Retinal pigment epithelial cell (primary cell): ENCODE data around the gene SEL1L2.

ENCODE experiments used
- DNase-seq: peaks from one replicate; pipeline ENCODE4 v3.0.0-alpha.2; 2010; ENCODE audit warnings: low read depth
- H3K4me3 ChIP-seq: 2 replicates; pipeline ENCODE4 v1.5.1; 2011; ENCODE audit warnings: mild to moderate bottlenecking, low read length, control low read depth, moderate library complexity
- TF ChIP-seq, protein P1 (sequence below): conservative IDR thresholded peaks from 2 replicates; pipeline ENCODE4 v1.5.1; 2011; ENCODE audit warnings: low read depth, low read length, control low read depth, inconsistent platforms

The SEL1L2 gene

DNA sequence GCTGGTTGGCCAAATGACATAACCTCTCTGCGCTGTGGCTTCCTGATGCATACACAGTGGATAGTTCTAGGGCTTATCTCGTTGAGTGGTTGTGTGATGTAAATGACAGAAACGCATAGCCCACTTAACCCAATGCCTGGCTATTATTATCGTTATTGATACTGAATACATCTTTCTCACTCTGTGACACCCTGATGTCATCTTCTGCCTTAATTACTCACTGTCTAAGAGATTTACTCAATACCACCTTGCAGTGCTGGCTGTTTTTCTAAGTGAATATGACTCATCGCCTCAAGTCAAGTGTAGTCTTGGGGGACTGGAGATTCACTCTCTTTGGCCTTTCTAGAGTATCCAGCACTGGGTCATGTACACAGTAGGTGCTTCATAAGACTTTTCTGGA, 132.0 kb downstream of the SEL1L2 start:
- no peak for DNase-seq
- H3K4me3 ChIP-seq = no peak overlapping the region
- TF ChIP-seq, protein P1, sequence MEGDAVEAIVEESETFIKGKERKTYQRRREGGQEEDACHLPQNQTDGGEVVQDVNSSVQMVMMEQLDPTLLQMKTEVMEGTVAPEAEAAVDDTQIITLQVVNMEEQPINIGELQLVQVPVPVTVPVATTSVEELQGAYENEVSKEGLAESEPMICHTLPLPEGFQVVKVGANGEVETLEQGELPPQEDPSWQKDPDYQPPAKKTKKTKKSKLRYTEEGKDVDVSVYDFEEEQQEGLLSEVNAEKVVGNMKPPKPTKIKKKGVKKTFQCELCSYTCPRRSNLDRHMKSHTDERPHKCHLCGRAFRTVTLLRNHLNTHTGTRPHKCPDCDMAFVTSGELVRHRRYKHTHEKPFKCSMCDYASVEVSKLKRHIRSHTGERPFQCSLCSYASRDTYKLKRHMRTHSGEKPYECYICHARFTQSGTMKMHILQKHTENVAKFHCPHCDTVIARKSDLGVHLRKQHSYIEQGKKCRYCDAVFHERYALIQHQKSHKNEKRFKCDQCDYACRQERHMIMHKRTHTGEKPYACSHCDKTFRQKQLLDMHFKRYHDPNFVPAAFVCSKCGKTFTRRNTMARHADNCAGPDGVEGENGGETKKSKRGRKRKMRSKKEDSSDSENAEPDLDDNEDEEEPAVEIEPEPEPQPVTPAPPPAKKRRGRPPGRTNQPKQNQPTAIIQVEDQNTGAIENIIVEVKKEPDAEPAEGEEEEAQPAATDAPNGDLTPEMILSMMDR = no peak

DNA sequence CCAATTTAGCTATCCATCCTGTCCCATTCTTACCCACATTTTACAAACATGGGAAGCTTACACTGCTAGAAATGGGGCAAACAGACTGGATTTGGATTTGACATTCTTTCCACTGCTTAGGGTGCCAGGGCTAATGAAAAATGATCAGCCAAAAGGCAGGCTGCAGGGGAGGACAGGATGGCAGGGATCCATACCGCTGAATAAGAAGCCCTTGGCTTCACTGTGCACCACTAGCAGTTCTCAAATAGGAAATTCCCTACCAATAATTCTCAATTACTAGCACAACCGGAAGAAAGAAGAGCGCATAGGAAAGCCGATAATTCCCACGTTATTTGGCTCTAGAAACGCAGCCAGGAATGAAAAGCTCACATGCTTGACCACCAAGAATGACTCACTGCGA, 132.5 kb downstream of the SEL1L2 start:
- no peak for DNase-seq
- H3K4me3 ChIP-seq = no peak overlapping the region
- TF ChIP-seq, protein P1 = no peak

DNA sequence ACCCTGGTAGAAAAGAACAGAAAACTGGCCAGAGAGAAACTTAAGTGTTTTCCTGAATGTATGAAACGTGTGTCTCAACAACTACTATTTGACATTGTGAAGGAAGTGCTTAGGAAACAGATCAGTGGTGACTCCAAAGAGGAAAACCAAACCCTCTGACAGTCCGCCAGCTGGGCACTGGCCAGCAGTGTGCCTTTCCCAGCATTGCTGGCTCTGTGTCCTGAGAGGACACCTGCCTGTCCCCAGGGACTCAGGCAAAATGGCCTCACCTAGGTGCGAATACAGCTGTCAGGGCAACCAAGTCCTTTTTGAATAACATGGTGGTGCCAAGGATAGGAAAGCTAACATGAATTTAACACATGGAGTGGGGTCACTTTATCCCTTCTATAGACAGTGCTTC, 133.1 kb downstream of the SEL1L2 start:
- no peak for DNase-seq
- TF ChIP-seq, protein P1 = no peak
- no peak overlapping the region for H3K4me3 ChIP-seq

DNA sequence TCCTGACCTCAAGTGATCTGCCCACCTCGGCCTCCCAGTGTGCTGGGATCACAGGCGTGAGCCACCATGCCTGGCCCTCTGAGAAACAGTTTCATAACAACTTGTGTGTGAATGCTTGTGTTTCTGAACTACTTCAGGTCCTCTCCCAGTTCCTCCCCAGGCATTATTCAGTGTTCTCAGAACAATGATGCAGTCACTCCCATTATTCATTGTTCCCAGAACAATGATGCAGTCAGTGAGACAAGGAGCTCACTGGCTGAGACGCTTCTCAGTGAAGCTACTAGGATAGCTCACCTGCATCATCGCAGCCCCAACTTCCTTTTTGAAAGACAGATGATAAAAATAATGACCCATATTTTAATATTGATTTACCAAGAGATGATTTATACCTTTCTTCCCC, 134.1 kb downstream of the SEL1L2 start:
- H3K4me3 ChIP-seq = no peak overlapping the region
- no peak for DNase-seq
- TF ChIP-seq, protein P1 = no peak

DNA sequence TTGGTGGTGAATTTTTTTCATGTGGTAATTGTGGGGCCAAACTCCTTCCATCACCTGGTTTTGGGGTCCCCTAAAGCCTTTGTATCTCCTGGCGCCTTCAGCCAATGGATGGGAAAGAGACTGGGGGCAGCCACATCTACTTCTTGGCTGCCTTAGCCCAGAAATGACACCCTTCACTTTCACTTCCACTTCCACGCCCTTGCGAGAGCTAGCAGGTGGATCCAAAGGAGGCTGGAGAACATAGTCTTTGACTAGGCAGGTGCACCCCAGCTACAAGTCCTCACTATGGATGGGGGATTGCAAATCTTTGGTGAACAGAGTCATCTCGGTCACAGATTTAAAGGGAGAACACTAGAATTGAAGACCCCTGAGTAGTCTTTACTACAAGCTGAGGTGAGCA, 134.8 kb downstream of the SEL1L2 start:
- DNase-seq = no peak
- H3K4me3 ChIP-seq = no peak overlapping the region
- TF ChIP-seq, protein P1 = no peak

DNA sequence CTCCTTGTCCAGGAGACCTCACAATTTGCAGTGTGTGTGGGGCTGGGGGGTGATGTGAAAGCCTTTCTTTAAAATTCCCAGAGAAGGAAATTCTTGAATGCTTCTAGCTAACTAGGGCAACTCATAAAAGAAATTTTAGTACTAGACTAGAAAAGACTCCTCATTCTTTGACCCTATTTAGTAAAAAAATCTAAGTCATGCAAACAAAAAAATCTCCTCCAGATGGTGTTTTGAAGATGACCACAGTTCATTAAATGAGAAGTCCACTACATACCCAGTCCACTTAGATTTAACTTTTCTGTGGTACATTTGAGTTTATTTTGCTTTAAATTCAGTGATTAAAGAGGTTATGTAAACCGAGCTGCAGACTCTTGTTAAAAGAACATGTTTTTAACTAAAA, 138.1 kb downstream of the SEL1L2 start:
- H3K4me3 ChIP-seq = no peak overlapping the region
- no peak for DNase-seq
- TF ChIP-seq, protein P1 = no peak

DNA sequence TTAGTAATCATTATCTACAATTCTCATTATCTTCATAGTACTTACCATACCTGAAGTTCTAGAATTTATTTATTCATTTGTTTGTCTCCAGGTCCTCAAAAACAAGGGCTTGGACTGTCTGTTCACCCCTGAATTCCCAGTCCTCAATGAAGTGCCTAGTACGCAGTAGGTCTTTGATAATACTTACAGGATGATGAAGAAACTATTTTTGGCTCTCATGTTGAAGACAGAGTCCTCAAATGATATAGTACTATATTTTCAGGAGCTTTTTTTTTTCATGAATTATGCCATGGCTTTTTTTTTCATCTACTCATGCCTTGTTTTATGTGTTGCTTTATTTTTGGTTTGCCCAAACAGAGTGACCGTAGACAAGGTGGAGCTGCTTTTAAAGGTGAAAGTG, 139.1 kb downstream of the SEL1L2 start:
- no peak overlapping the region for H3K4me3 ChIP-seq
- TF ChIP-seq, protein P1 = no peak
- no peak for DNase-seq
